ENCODE data around the gene CDCA7. TPM values are rescaled to one million over a fixed set of nuclear protein-coding genes. Genes with fewer than 3 reads are reported as not detected.
"Not testable (repeated sequence)": the region's sequence is repeated elsewhere in the genome, so short reads cannot be mapped to it uniquely, and the experiment has no call there.

Gene CDCA7
- total and polyA plus RNA-seq, 2 experiments from 2014 or later: 24.2 to 42.3 TPM

- Histone ChIP-seq H3K27ac (no peak overlapping the region), H3K9me3 (ENCODE audit: low read depth) (no peaks in the 10 kb centered on the region), H3K36me3 (no peaks in the 10 kb centered on the region), H3K4me3 (no peak overlapping the region), H3K4me1 (ENCODE audit: low read depth) (no peaks in the 10 kb centered on the region), H3K27me3 (no peaks in the 10 kb centered on the region)
- no peak for TF ChIP-seq CTCF (IDR thresholded peaks at IDR 0.05; ENCODE audit: low read depth, low read length)
- peak in 1 of 2 donors; percentile 16 for DNase-seq (ENCODE audit: low read depth in 1 of 2, low spot score in 1 of 2)
Observed at GRCh38 chr2:173412628-173413027, 58.0 kb downstream of the CDCA7 start.

- DNase-seq (ENCODE audit: low read depth in 1 of 2, low spot score in 1 of 2): peak in 1 of 2 donors; percentile 78
- Histone ChIP-seq H3K9me3 (ENCODE audit: low read depth) (no peaks in the 10 kb centered on the region), H3K4me3 (no peak overlapping the region), H3K27ac (no peak overlapping the region), H3K4me1 (ENCODE audit: low read depth) (no peaks in the 10 kb centered on the region), H3K36me3 (no peaks in the 10 kb centered on the region), H3K27me3 (no peaks in the 10 kb centered on the region)
- TF ChIP-seq CTCF (IDR thresholded peaks at IDR 0.05; ENCODE audit: low read depth, low read length): no peak
Observed at GRCh38 chr2:173414823-173415322, 60.2 kb downstream of the CDCA7 start.

GRCh38 chr2:173415431-173416381 is 61.0 kb downstream of the CDCA7 start:
- no peaks in the 10 kb centered on the region for H3K4me1 ChIP-seq (ENCODE audit: low read depth)
- no peak for DNase-seq (ENCODE audit: low read depth in 1 of 2, low spot score in 1 of 2)
- H3K36me3 ChIP-seq: no peaks in the 10 kb centered on the region
- H3K27ac ChIP-seq: no peak overlapping the region
- TF ChIP-seq CTCF (IDR thresholded peaks at IDR 0.05; ENCODE audit: low read depth, low read length): no peak
- no peak overlapping the region for H3K4me3 ChIP-seq
- H3K9me3 ChIP-seq (ENCODE audit: low read depth): no peaks in the 10 kb centered on the region
- H3K27me3 ChIP-seq: no peaks in the 10 kb centered on the region

- H3K4me1 ChIP-seq (ENCODE audit: low read depth); DNase-seq (ENCODE audit: low read depth in 1 of 2, low spot score in 1 of 2); H3K36me3 ChIP-seq; H3K9me3 ChIP-seq (ENCODE audit: low read depth); H3K27ac ChIP-seq; H3K4me3 ChIP-seq; H3K27me3 ChIP-seq: not testable (repeated sequence)
Observed at GRCh38 chr2:173416415-173417152, 61.9 kb downstream of the CDCA7 start.

- TF ChIP-seq CTCF (IDR thresholded peaks at IDR 0.05; ENCODE audit: low read depth, low read length): no peak
- Histone ChIP-seq H3K27me3 (no peaks in the 10 kb centered on the region), H3K27ac (no peak overlapping the region), H3K9me3 (ENCODE audit: low read depth) (no peaks in the 10 kb centered on the region), H3K4me3 (no peak overlapping the region), H3K36me3 (no peaks in the 10 kb centered on the region), H3K4me1 (ENCODE audit: low read depth) (no peaks in the 10 kb centered on the region)
- no peak for DNase-seq (ENCODE audit: low read depth in 1 of 2, low spot score in 1 of 2)
Observed at GRCh38 chr2:173417341-173417740, 62.7 kb downstream of the CDCA7 start.

Data from cardiac muscle cell (in vitro differentiated cells and primary cell).